GM10266 (cell line): Measurements from ENCODE around the gene NETO1.

Experiments
- DNase-seq: peaks from one replicate; pipeline ENCODE4 v3.0.0; 2012; ENCODE audit errors: extremely low spot score
- CTCF ChIP-seq: IDR thresholded peaks from 2 replicates; pipeline ENCODE4 v1.5.1; 2012; ENCODE audit warnings: mild to moderate bottlenecking, low read depth; ENCODE audit not compliant: control insufficient read depth, insufficient read depth; ENCODE audit errors: missing control alignments

The NETO1 gene

GRCh38 chr18:72866442-72866900 is 1.3 kb downstream of the NETO1 start:
- TF ChIP-seq CTCF: no peak
- no peak for DNase-seq

- no peak for TF ChIP-seq CTCF
- DNase-seq: no peak
Observed at GRCh38 chr18:72863754-72864153, 4.0 kb downstream of the NETO1 start.

GRCh38 chr18:72859088-72859487 is 8.7 kb downstream of the NETO1 start:
- TF ChIP-seq CTCF: no peak
- no peak for DNase-seq

GRCh38 chr18:72849671-72850070 is 18.1 kb downstream of the NETO1 start:
- DNase-seq: no peak
- TF ChIP-seq CTCF: no peak

GRCh38 chr18:72848503-72849237 is 19.1 kb downstream of the NETO1 start:
- no peak for DNase-seq
- TF ChIP-seq CTCF: no peak

GRCh38 chr18:72847771-72848170 is 20.0 kb downstream of the NETO1 start:
- DNase-seq: no peak
- no peak for TF ChIP-seq CTCF

GRCh38 chr18:72846736-72847533 is 20.9 kb downstream of the NETO1 start:
- no peak for TF ChIP-seq CTCF
- DNase-seq: no peak
